K562 (cell line): ENCODE data around the gene ZNF791. TPM values are rescaled to one million over a fixed set of nuclear protein-coding genes. Genes with fewer than 3 reads are reported as not detected.

Source experiments
- CLOCK ChIP-seq: fragments of 250-450 bp; sonication (Bioruptor Pico); IDR thresholded peaks from 2 replicates; pipeline ENCODE4 v1.4.0; 2020; ENCODE audit warnings: mild to moderate bottlenecking, moderate library complexity, borderline replicate concordance
- DPF2 ChIP-seq: fragments of 450-650 bp; IDR thresholded peaks from 2 replicates; pipeline ENCODE4 v1.6.1; 2016
- EZH2 ChIP-seq: IDR thresholded peaks from 2 replicates; pipeline ENCODE4 v1.6.1; 2012; ENCODE audit warnings: low read depth, mild to moderate bottlenecking, inconsistent platforms, low read length, borderline replicate concordance
- FOXK2 ChIP-seq, 2 experiments: fragments of 450-650 bp; IDR thresholded peaks in 1 of 2; conservative IDR thresholded peaks in 1 of 2; 2 replicates each; pipeline ENCODE4 v1.6.1; 2016; ENCODE audit warnings: low read depth in 2 of 2, mild to moderate bottlenecking in 1 of 2
- HDAC8 ChIP-seq: fragments of 450-650 bp; IDR thresholded peaks from 2 replicates; pipeline ENCODE4 v1.6.1; 2016; ENCODE audit warnings: mild to moderate bottlenecking, missing genetic modification characterization, moderate library complexity, missing compliant biosample characterization
- KLF6 ChIP-seq: fragments of 250-450 bp; sonication (Bioruptor Pico); IDR thresholded peaks from 2 replicates; pipeline ENCODE4 v1.4.0; 2020; ENCODE audit warnings: mild to moderate bottlenecking, moderate library complexity, borderline replicate concordance
- LARP7 ChIP-seq: fragments of 450-650 bp; IDR thresholded peaks from 2 replicates; pipeline ENCODE4 v1.6.1; 2016
- MNT ChIP-seq, 2 experiments: fragments of 450-650 bp; conservative IDR thresholded peaks; 2 replicates each; pipeline ENCODE4 v1.6.1; 2017; ENCODE audit warnings: mild to moderate bottlenecking in 2 of 2, moderate library complexity in 2 of 2
- RAD51 ChIP-seq: fragments of 450-650 bp; IDR thresholded peaks from 2 replicates; pipeline ENCODE4 v1.7.1; 2016; ENCODE audit warnings: low read depth, mild to moderate bottlenecking, borderline replicate concordance
- RFX5 ChIP-seq: IDR thresholded peaks from 2 replicates; pipeline ENCODE4 v1.6.1; 2011; ENCODE audit warnings: low read depth, mild to moderate bottlenecking, improper control_type of control experiment, low read length
- TAF15 ChIP-seq: fragments of 200-400 bp; formaldehyde crosslinking; IDR thresholded peaks from 2 replicates; pipeline ENCODE4 v1.6.1; 2017; ENCODE audit warnings: mild to moderate bottlenecking, low read depth, low read length, moderate library complexity
- TFAP4 ChIP-seq: sonication (generic); formaldehyde crosslinking; IDR thresholded peaks from 2 replicates; pipeline ENCODE4 v1.8.0; 2022; ENCODE audit warnings: missing genetic modification reagents, mild to moderate bottlenecking, moderate library complexity, borderline replicate concordance
- U2AF1 ChIP-seq: fragments of 200-400 bp; formaldehyde crosslinking; optimal IDR thresholded peaks from 2 replicates; pipeline ENCODE3; 2017; ENCODE audit warnings: mild to moderate bottlenecking, low read depth, low read length, moderate library complexity
- U2AF2 ChIP-seq: fragments of 200-400 bp; formaldehyde crosslinking; optimal IDR thresholded peaks from 2 replicates; pipeline ENCODE3; 2017; ENCODE audit warnings: low read depth, mild to moderate bottlenecking, low read length
- ZNF324 ChIP-seq: fragments of 250-450 bp; sonication (Bioruptor Pico); IDR thresholded peaks from 2 replicates; pipeline ENCODE4 v1.4.0; 2020; ENCODE audit warnings: mild to moderate bottlenecking
- ZNF398 ChIP-seq: fragments of 250-450 bp; sonication (Bioruptor Pico); IDR thresholded peaks from 2 replicates; pipeline ENCODE4 v1.8.0; 2021; ENCODE audit warnings: moderate library complexity, mild to moderate bottlenecking, inconsistent platforms
- ZNF785 ChIP-seq: fragments of 250-450 bp; sonication (Bioruptor Pico); IDR thresholded peaks from 2 replicates; pipeline ENCODE4 v1.4.0; 2020; ENCODE audit warnings: mild to moderate bottlenecking
- polyA plus RNA-seq, 8 experiments: library from polyadenylated mRNA; depleted of rRNA in 4 of 8; stranded (reverse) in 5 of 8; unstranded in 3 of 8; fragments of >200 nt; fragmentation: Nextera tagmentation in 2 of 8; fragmentation: Illumina TruSeq in 1 of 8; extraction: Ambion mirVana in 2 of 8; extraction: Trizol in 1 of 8; gene quantifications; 2 replicates each; pipeline versions ENCODE4 v1.2.1 to v1.2.3, GENCODE V29; 2011 to 2014; ENCODE audit warnings: inconsistent platforms in 1 of 8, missing spikeins in 1 of 8
- total RNA-seq, 7 experiments: library from RNA; depleted of rRNA in 6 of 7; stranded (reverse); fragments of >200 nt in 6 of 7; fragmentation: Illumina TruSeq in 2 of 7; extraction: Trizol in 2 of 7; gene quantifications; 2 replicates each; pipeline versions ENCODE4 v1.2.1 to v1.2.3, GENCODE V29; 2011 to 2021; ENCODE audit warnings: low replicate concordance in 1 of 7

The ZNF791 gene
- total and polyA plus RNA-seq, 9 of the 15 experiments (the other 6 are each of a cell fraction or from before 2014, with no cell fraction given), result 7.8 to 22.7 (median 13.1) TPM

GRCh38 chr19:12681074-12681987, 70.6 kb downstream of the ZNF791 start, which contains the start of gene DHPS (continued):
- TF ChIP-seq FOXK2 (conservative IDR thresholded peaks at IDR 0.05 in 1 of 2, IDR thresholded peaks at IDR 0.05 in 1 of 2; ENCODE audit: low read depth in 2 of 2) (peak; percentile 92 to 93), CLOCK (CRISPR knock-in tag) (peak; percentile 60; the same call in 1 of the 2 replicates), EZH2 (no peak), LARP7 (no peak), ZNF324 (CRISPR knock-in tag) (peak; percentile 16; the same call in 1 of the 2 replicates), TAF15 (no peak), U2AF2 (no peak), MNT (conservative IDR thresholded peaks at IDR 0.05) (peak; percentile 86 to 92), RAD51 (peak; percentile 99), ZNF398 (no peak), DPF2 (no peak), RFX5 (no peak), TFAP4 (CRISPR knock-in tag) (peak; percentile 79), ZNF785 (CRISPR knock-in tag) (no peak), KLF6 (CRISPR knock-in tag) (0 out of 2 replicates have a peak, but pooled peaks have one; percentile 29), U2AF1 (no peak), HDAC8 (tag) (peak; percentile 80)
